ENCODE measurements around the gene PLB1. TPM values are rescaled to one million over a fixed set of nuclear protein-coding genes. Genes with fewer than 3 reads are reported as not detected.

The PLB1 gene
- total RNA-seq, 2 experiments from 2014 or later = not detected

GRCh38 chr2:28570431-28570830 is 74.6 kb downstream of the PLB1 start:
- Histone ChIP-seq H3K4me2 (ENCODE audit: low read length) (no peak overlapping the region), H3K36me3 (ENCODE audit: insufficient read depth, low read length) (no peaks in the 10 kb centered on the region), H3K4me1 (ENCODE audit: insufficient read depth, low read length, poor library complexity, severe bottlenecking) (peaks cover 7% of the 10 kb centered on the region), H3K79me2 (ENCODE audit: insufficient read depth, low read depth, low read length) (no peaks in the 10 kb centered on the region), H4K20me1 (ENCODE audit: insufficient read depth, low read length) (no peaks in the 10 kb centered on the region), H2AFZ (ENCODE audit: low read length) (no peak overlapping the region), H3K27ac (ENCODE audit: low read depth, low read length, poor library complexity, severe bottlenecking) (no peak overlapping the region), H3K9me3 (ENCODE audit: low read length) (no peaks in the 10 kb centered on the region), H3K4me3 (ENCODE audit: low read depth, low read length, poor library complexity, severe bottlenecking) (no peak overlapping the region), H3K9me2 (ENCODE audit: insufficient read depth, low read length) (no peaks in the 10 kb centered on the region)
- TF ChIP-seq EZH2phosphoT487 (IDR thresholded peaks at IDR 0.05; ENCODE audit: borderline replicate concordance, low read depth, low read length) = no peak
- no peak for TF ChIP-seq CTCF (conservative IDR thresholded peaks at IDR 0.05; ENCODE audit: low read length)
- no TSS peak for BruUV-seq (replicated peaks)
- ChIA-PET POLR2A (no interaction called here), CTCF (ENCODE audit: unreplicated experiment) (no interaction called here)
- intact Hi-C loops (cut with micrococcal nuclease; ENCODE audit: unreplicated experiment) = no loop called here
- no peak for DNase-seq (ENCODE audit: low spot score)

GRCh38 chr2:28576714-28577113 is 80.9 kb downstream of the PLB1 start:
- intact Hi-C loops (cut with micrococcal nuclease; ENCODE audit: unreplicated experiment) = no loop called here
- Histone ChIP-seq H3K79me2 (ENCODE audit: insufficient read depth, low read depth, low read length) (no peaks in the 10 kb centered on the region), H3K9me3 (ENCODE audit: low read length) (no peaks in the 10 kb centered on the region), H4K20me1 (ENCODE audit: insufficient read depth, low read length) (no peaks in the 10 kb centered on the region), H3K4me3 (ENCODE audit: low read depth, low read length, poor library complexity, severe bottlenecking) (no peak overlapping the region), H3K9me2 (ENCODE audit: insufficient read depth, low read length) (no peaks in the 10 kb centered on the region), H2AFZ (ENCODE audit: low read length) (no peak overlapping the region), H3K4me1 (ENCODE audit: insufficient read depth, low read length, poor library complexity, severe bottlenecking) (no peaks in the 10 kb centered on the region), H3K36me3 (ENCODE audit: insufficient read depth, low read length) (no peaks in the 10 kb centered on the region), H3K27ac (ENCODE audit: low read depth, low read length, poor library complexity, severe bottlenecking) (no peak overlapping the region), H3K4me2 (ENCODE audit: low read length) (no peak overlapping the region)
- TF ChIP-seq CTCF (conservative IDR thresholded peaks at IDR 0.05; ENCODE audit: low read length) (no peak), EZH2phosphoT487 (IDR thresholded peaks at IDR 0.05; ENCODE audit: borderline replicate concordance, low read depth, low read length) (no peak)
- ChIA-PET CTCF (ENCODE audit: unreplicated experiment) (no interaction called here), POLR2A (interaction anchor here (0.5 kb wide), 1 partner anchor 30 kb away, joined by 3 read pairs; no protein-coding TSS in a partner anchor)
- DNase-seq (ENCODE audit: low spot score) = no peak
- BruUV-seq (replicated peaks) = no TSS peak

DNA sequence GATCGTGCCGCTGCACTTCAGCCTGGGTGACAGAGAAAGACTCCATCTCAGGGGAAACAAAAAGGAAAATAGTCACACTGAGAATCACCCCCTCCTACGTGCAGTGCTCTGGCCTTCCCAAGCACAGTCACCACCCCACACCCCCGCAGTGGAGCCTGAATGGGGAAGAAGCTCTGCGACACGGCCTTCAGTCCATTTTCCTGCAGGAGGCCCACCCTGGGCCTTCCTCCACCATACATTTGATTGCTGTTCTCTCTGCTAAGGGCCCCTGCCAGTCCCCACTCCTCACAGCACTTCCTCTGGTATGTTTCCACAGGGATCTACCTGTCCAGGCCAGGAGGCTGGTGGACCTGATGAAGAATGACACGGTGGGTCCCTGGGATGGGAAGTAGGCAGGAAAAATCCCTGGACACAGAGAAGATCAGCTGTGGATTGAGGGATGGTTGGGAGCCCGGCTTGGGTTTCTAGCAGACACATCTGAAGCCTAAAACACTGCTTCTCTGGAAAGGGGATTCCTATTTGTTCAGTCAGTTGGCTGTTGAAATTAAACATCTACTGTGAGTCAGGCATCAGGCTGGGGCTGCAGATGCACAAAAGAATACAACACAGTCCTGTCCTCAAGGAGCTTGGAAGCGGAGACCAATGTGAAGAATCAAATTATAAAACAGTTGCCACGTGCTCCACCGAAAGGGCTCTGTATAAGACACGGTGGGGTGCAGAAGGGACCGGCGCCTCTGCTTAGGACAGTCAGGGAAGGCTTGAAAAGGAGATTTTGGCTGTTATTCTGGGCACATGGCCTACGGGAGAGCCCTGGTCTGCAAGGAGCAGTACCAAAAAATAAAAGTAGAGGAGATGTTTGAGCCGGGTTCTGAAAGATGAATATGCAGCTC is 82.2 kb downstream of the PLB1 start:
- ChIA-PET POLR2A (interaction anchor here (0.6 kb wide), 1 partner anchor 1776 kb away, joined by 3 read pairs; no protein-coding TSS in a partner anchor), CTCF (ENCODE audit: unreplicated experiment) (no interaction called here)
- Histone ChIP-seq H2AFZ (ENCODE audit: low read length) (no peak overlapping the region), H3K4me1 (ENCODE audit: insufficient read depth, low read length, poor library complexity, severe bottlenecking) (no peaks in the 10 kb centered on the region), H3K4me3 (ENCODE audit: low read depth, low read length, poor library complexity, severe bottlenecking) (no peak overlapping the region), H3K9me3 (ENCODE audit: low read length) (no peaks in the 10 kb centered on the region), H3K36me3 (ENCODE audit: insufficient read depth, low read length) (no peaks in the 10 kb centered on the region), H3K27ac (ENCODE audit: low read depth, low read length, poor library complexity, severe bottlenecking) (no peak overlapping the region), H4K20me1 (ENCODE audit: insufficient read depth, low read length) (no peaks in the 10 kb centered on the region), H3K9me2 (ENCODE audit: insufficient read depth, low read length) (no peaks in the 10 kb centered on the region), H3K4me2 (ENCODE audit: low read length) (no peak overlapping the region), H3K79me2 (ENCODE audit: insufficient read depth, low read depth, low read length) (no peaks in the 10 kb centered on the region)
- no peak for DNase-seq (ENCODE audit: low spot score)
- intact Hi-C loops (cut with micrococcal nuclease; ENCODE audit: unreplicated experiment) = no loop called here
- BruUV-seq (replicated peaks) = no TSS peak
- TF ChIP-seq EZH2phosphoT487 (IDR thresholded peaks at IDR 0.05; ENCODE audit: borderline replicate concordance, low read depth, low read length) (no peak), CTCF (conservative IDR thresholded peaks at IDR 0.05; ENCODE audit: low read length) (no peak)
